ENCODE measurements around the gene HIP1. TPM values are rescaled to one million over a fixed set of nuclear protein-coding genes. Genes with fewer than 3 reads are reported as not detected.
A peak's percentile ranks its signal among the peaks of the same experiment; 100 is the strongest.

HIP1 gene
- total and polyA plus RNA-seq, 2 of the 13 experiments (the other 11 are each of a cell fraction or from before 2014, with no cell fraction given): 4.5 to 6.2 TPM

GRCh38 chr7:75757860-75758259 is 19.1 kb upstream of the HIP1 start:
- no peak overlapping the region for H3K4me2 ChIP-seq (ENCODE audit: low read depth, low read length)
- FAIRE-seq (no peak), DNase-seq (ENCODE audit: low spot score) (no peak), ATAC-seq (no peak)
- H3K9me3 ChIP-seq (ENCODE audit: low read length): no peaks in the 10 kb centered on the region
- H2AFZ ChIP-seq (ENCODE audit: low read length): no peak overlapping the region
- peaks cover 11% of the 10 kb centered on the region; the same call in 1 of the 2 replicates for H3K4me1 ChIP-seq (ENCODE audit: insufficient read depth, low read length)
- no peaks in the 10 kb centered on the region for H3K79me2 ChIP-seq (ENCODE audit: insufficient read depth, low read length)
- no peak for TF ChIP-seq ZNF121 (CRISPR knock-in tag; IDR thresholded peaks at IDR 0.05)
- no peak for TF ChIP-seq KDM3A (CRISPR knock-in tag; IDR thresholded peaks at IDR 0.05; ENCODE audit: low read depth)
- H3K36me3 ChIP-seq (replicated peaks in 1 of 2; ENCODE audit: control insufficient read depth in 1 of 2, insufficient read depth in 2 of 2, low read length in 2 of 2): no peaks in the 10 kb centered on the region
- H3K27ac ChIP-seq (ENCODE audit: extremely low read length, insufficient read depth, low read length): no peak overlapping the region
- BruUV-seq (replicated peaks): no TSS peak
- ChIA-PET POLR2A (no interaction called here), CTCF (ENCODE audit: low intra/inter-chr PET ratio, low total read pairs) (no interaction called here)
- in situ Hi-C loops (cut with HindIII; ENCODE audit: extremely low pct_ligation_motif_present, low pct_unique_long_range_greater_than_20kb) (no loop called here), intact Hi-C loops (cut with micrococcal nuclease; ENCODE audit: unreplicated experiment) (loop anchor here (10.0 kb wide), 1 partner anchor 113 kb away; no protein-coding TSS in a partner anchor)
- H3K4me3 ChIP-seq (replicated peaks in 1 of 3; ENCODE audit: insufficient read depth in 1 of 3, low read depth in 2 of 3, low read length in 3 of 3): no peak overlapping the region
- no peak overlapping the region for H3K9ac ChIP-seq (ENCODE audit: insufficient read depth, low read depth, low read length)
- 68% methylated on average over 7 of the region's 7 CpGs for WGBS (ENCODE audit: low lambda C conversion rate)
- no peaks in the 10 kb centered on the region for H3K27me3 ChIP-seq (ENCODE audit: control insufficient read depth in 1 of 2, insufficient read depth in 2 of 2, low read length in 2 of 2)
- no peaks in the 10 kb centered on the region for H4K20me1 ChIP-seq (ENCODE audit: insufficient read depth, low read length)

GRCh38 chr7:75756991-75757676 is 18.4 kb upstream of the HIP1 start:
- H3K4me2 ChIP-seq (ENCODE audit: low read depth, low read length): no peak overlapping the region
- no peak overlapping the region for H3K9ac ChIP-seq (ENCODE audit: insufficient read depth, low read depth, low read length)
- DNase-seq (ENCODE audit: low spot score) (peak; percentile 70), FAIRE-seq (peak; percentile 18), ATAC-seq (peak; percentile 92)
- H3K4me1 ChIP-seq (ENCODE audit: insufficient read depth, low read length): peaks cover 11% of the 10 kb centered on the region; the same call in 1 of the 2 replicates
- H3K27me3 ChIP-seq (ENCODE audit: control insufficient read depth in 1 of 2, insufficient read depth in 2 of 2, low read length in 2 of 2): no peaks in the 10 kb centered on the region
- CTCF ChIA-PET (ENCODE audit: low intra/inter-chr PET ratio, low total read pairs): no interaction called here
- no peak overlapping the region for H3K27ac ChIP-seq (ENCODE audit: extremely low read length, insufficient read depth, low read length)
- no peak overlapping the region for H2AFZ ChIP-seq (ENCODE audit: low read length)
- H3K4me3 ChIP-seq (replicated peaks in 1 of 3; ENCODE audit: insufficient read depth in 1 of 3, low read depth in 2 of 3, low read length in 3 of 3): no peak overlapping the region
- no peaks in the 10 kb centered on the region for H3K9me3 ChIP-seq (ENCODE audit: low read length)
- no peaks in the 10 kb centered on the region for H3K36me3 ChIP-seq (replicated peaks in 1 of 2; ENCODE audit: control insufficient read depth in 1 of 2, insufficient read depth in 2 of 2, low read length in 2 of 2)
- intact Hi-C loops (cut with micrococcal nuclease; ENCODE audit: unreplicated experiment) (loop anchor here (10.0 kb wide), 1 partner anchor 112 kb away; no protein-coding TSS in a partner anchor), in situ Hi-C loops (cut with HindIII; ENCODE audit: extremely low pct_ligation_motif_present, low pct_unique_long_range_greater_than_20kb) (no loop called here)
- no TSS peak for BruUV-seq (replicated peaks)
- POLR2A ChIA-PET: no interaction called here
- H3K79me2 ChIP-seq (ENCODE audit: insufficient read depth, low read length): no peaks in the 10 kb centered on the region
- WGBS (ENCODE audit: low lambda C conversion rate): 26% methylated on average over 6 of the region's 6 CpGs
- H4K20me1 ChIP-seq (ENCODE audit: insufficient read depth, low read length): no peaks in the 10 kb centered on the region
- TF ChIP-seq ZNF574 (CRISPR knock-in tag; IDR thresholded peaks at IDR 0.05): no peak
- no peak for TF ChIP-seq RNF219 (CRISPR knock-in tag; IDR thresholded peaks at IDR 0.05)
- TF ChIP-seq BRF2 (CRISPR knock-in tag; IDR thresholded peaks at IDR 0.05): no peak
- TF ChIP-seq ZNF543 (CRISPR knock-in tag; IDR thresholded peaks at IDR 0.05): no peak
- no peak for TF ChIP-seq KDM3A (CRISPR knock-in tag; IDR thresholded peaks at IDR 0.05; ENCODE audit: low read depth)
- TF ChIP-seq ZNF570 (CRISPR knock-in tag; IDR thresholded peaks at IDR 0.05; ENCODE audit: borderline replicate concordance): no peak
- TF ChIP-seq EED (CRISPR knock-in tag; IDR thresholded peaks at IDR 0.05): no peak
- no peak for TF ChIP-seq IRX3 (CRISPR knock-in tag; IDR thresholded peaks at IDR 0.05; ENCODE audit: borderline replicate concordance, low read depth)
- 0 out of 2 replicates have a peak, but pooled peaks have one; percentile 33 for TF ChIP-seq ZSCAN9 (CRISPR knock-in tag; IDR thresholded peaks at IDR 0.05; ENCODE audit: borderline replicate concordance)

Data from HepG2 (cell line).